SK-N-SH (cell line): ENCODE data around the gene IL1F10.

Experiments used
- ELF1 ChIP-seq: IDR thresholded peaks from 2 replicates; pipeline ENCODE4 v1.4.0; 2012
- GABPA ChIP-seq: IDR thresholded peaks from 2 replicates; pipeline ENCODE4 v1.4.0; 2012; ENCODE audit warnings: low read depth, mild to moderate bottlenecking
- POLR2AphosphoS5 ChIP-seq: IDR thresholded peaks from 2 replicates; pipeline ENCODE4 v1.6.1; 2012; ENCODE audit warnings: low read depth, low read length
- RAD21 ChIP-seq: IDR thresholded peaks from 2 replicates; pipeline ENCODE4 v1.6.1; 2012; ENCODE audit warnings: mild to moderate bottlenecking, low read length
- RCOR1 ChIP-seq: fragments of 150-350 bp; IDR thresholded peaks from 2 replicates; pipeline ENCODE4 v1.6.1; 2017; ENCODE audit warnings: antibody characterized with exemption, low read length
- SIN3A ChIP-seq: IDR thresholded peaks from 2 replicates; pipeline ENCODE4 v1.6.1; 2012; ENCODE audit warnings: low read depth, mild to moderate bottlenecking, low read length, moderate library complexity, borderline replicate concordance
- SMC3 ChIP-seq: IDR thresholded peaks from 2 replicates; pipeline ENCODE4 v1.6.1; 2012; ENCODE audit warnings: low read depth, low read length, improper control_type of control experiment
- TCF12 ChIP-seq: IDR thresholded peaks from 2 replicates; pipeline ENCODE4 v1.4.0; 2012
- TEAD4 ChIP-seq: IDR thresholded peaks from 2 replicates; pipeline ENCODE4 v1.4.0; 2012; ENCODE audit warnings: mild to moderate bottlenecking, borderline replicate concordance; ENCODE audit not compliant: insufficient read depth
- YY1 ChIP-seq: IDR thresholded peaks from 2 replicates; pipeline ENCODE4 v1.4.0; 2012; ENCODE audit warnings: low read depth, mild to moderate bottlenecking
- TF ChIP-seq, protein P1 (sequence below): fragments of 200-600 bp; sonication (generic); IDR thresholded peaks from 2 replicates; pipeline ENCODE4 v1.6.1; 2017; ENCODE audit warnings: antibody characterized with exemption, mild to moderate bottlenecking, moderate library complexity
- TF ChIP-seq, protein P2 (sequence below): IDR thresholded peaks from 2 replicates; pipeline ENCODE4; 2012

DNA sequence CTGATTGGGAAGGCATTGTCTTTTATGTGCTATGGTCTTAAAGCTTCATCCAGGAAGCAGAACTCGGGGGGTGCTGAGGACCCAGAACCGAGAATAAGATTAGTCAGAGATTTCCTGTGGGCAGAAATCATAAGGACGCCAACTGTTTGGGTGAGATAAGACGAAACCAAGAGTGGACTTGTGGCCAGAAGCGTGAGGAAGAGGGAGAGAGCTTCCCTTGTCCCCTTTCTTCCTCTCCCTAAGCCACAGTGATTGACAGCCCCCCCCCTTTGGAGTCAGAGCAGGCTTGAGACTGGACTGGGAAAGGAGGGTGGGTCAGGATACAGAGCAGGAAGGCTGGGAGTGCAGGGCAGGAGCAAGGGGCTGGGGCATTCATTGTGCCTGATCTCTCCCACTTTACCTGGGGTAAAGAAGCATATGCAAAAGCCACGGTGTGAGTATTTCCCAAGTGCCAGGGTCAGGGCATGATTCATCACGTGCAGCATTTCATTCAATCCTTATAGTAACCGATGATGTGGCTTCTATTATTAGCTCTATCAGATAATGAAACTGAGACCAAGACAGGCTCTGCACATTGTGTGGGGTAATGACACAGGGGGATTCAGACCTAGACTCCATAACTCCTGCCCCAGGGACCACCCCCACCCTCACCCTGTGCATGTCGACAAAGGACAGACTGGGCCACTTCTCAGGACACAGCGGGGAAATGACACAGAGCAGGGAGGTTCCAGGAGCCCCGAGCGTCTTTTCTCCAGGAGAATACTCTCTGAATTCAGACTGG lies 56.6 kb downstream of the IL1F10 start:
- no peak for TF ChIP-seq RCOR1
- TF ChIP-seq ELF1 = no peak
- no peak for TF ChIP-seq SMC3
- TF ChIP-seq POLR2AphosphoS5 = no peak
- TF ChIP-seq SIN3A = no peak
- no peak for TF ChIP-seq YY1
- TF ChIP-seq, protein P1, sequence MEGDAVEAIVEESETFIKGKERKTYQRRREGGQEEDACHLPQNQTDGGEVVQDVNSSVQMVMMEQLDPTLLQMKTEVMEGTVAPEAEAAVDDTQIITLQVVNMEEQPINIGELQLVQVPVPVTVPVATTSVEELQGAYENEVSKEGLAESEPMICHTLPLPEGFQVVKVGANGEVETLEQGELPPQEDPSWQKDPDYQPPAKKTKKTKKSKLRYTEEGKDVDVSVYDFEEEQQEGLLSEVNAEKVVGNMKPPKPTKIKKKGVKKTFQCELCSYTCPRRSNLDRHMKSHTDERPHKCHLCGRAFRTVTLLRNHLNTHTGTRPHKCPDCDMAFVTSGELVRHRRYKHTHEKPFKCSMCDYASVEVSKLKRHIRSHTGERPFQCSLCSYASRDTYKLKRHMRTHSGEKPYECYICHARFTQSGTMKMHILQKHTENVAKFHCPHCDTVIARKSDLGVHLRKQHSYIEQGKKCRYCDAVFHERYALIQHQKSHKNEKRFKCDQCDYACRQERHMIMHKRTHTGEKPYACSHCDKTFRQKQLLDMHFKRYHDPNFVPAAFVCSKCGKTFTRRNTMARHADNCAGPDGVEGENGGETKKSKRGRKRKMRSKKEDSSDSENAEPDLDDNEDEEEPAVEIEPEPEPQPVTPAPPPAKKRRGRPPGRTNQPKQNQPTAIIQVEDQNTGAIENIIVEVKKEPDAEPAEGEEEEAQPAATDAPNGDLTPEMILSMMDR = no peak
- no peak for TF ChIP-seq RAD21
- TF ChIP-seq, protein P2, sequence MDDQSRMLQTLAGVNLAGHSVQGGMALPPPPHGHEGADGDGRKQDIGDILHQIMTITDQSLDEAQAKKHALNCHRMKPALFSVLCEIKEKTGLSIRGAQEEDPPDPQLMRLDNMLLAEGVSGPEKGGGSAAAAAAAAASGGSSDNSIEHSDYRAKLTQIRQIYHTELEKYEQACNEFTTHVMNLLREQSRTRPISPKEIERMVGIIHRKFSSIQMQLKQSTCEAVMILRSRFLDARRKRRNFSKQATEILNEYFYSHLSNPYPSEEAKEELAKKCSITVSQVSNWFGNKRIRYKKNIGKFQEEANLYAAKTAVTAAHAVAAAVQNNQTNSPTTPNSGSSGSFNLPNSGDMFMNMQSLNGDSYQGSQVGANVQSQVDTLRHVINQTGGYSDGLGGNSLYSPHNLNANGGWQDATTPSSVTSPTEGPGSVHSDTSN = no peak
- TF ChIP-seq TCF12 = no peak
- TF ChIP-seq TEAD4 = no peak
- TF ChIP-seq GABPA = no peak
